NCI-H510A treated with DMSO at 0.1 percent for 48 hours (cell line): ENCODE results near the gene NUBPL.
"Not testable (repeated sequence)": the region's sequence is repeated elsewhere in the genome, so short reads cannot be mapped to it uniquely, and the experiment has no call there.

Source experiments
- DNase-seq: peaks from one replicate; lab custom pipeline; 2025; lab: John Stamatoyannopoulos, UW

The NUBPL gene

GRCh38 chr14:31677052-31677451 lies 115.8 kb downstream of the NUBPL start:
- no peak for DNase-seq

- DNase-seq: no peak
Measured at GRCh38 chr14:31677630-31678029, 116.4 kb downstream of the NUBPL start.

GRCh38 chr14:31678421-31679249 lies 117.4 kb downstream of the NUBPL start:
- no peak for DNase-seq

GRCh38 chr14:31682768-31683167 lies 121.6 kb downstream of the NUBPL start:
- DNase-seq: no peak

GRCh38 chr14:31687726-31688125 lies 126.5 kb downstream of the NUBPL start:
- DNase-seq: no peak

GRCh38 chr14:31690056-31690455 lies 128.9 kb downstream of the NUBPL start:
- DNase-seq: no peak

GRCh38 chr14:31692376-31692781 lies 131.2 kb downstream of the NUBPL start:
- DNase-seq: no peak

GRCh38 chr14:31696378-31696777 lies 135.2 kb downstream of the NUBPL start:
- DNase-seq: no peak

GRCh38 chr14:31699809-31700208 lies 138.6 kb downstream of the NUBPL start:
- DNase-seq: no peak

- no peak for DNase-seq
Measured at GRCh38 chr14:31700282-31701074, 139.3 kb downstream of the NUBPL start.

- no peak for DNase-seq
Measured at GRCh38 chr14:31702130-31702529, 140.9 kb downstream of the NUBPL start.

GRCh38 chr14:31703056-31703455 lies 141.9 kb downstream of the NUBPL start:
- no peak for DNase-seq

- DNase-seq: no peak
Measured at GRCh38 chr14:31705731-31706130, 144.5 kb downstream of the NUBPL start.

GRCh38 chr14:31708661-31709060 lies 147.5 kb downstream of the NUBPL start:
- DNase-seq: not testable (repeated sequence)

GRCh38 chr14:31712244-31713127 lies 151.3 kb downstream of the NUBPL start:
- no peak for DNase-seq

- DNase-seq: no peak
Measured at GRCh38 chr14:31716208-31716607, 155.0 kb downstream of the NUBPL start.

- DNase-seq: no peak
Measured at GRCh38 chr14:31717294-31718085, 156.3 kb downstream of the NUBPL start.

- no peak for DNase-seq
Measured at GRCh38 chr14:31718585-31718984, 157.4 kb downstream of the NUBPL start.

- no peak for DNase-seq
Measured at GRCh38 chr14:31718985-31719384, 157.8 kb downstream of the NUBPL start.

- no peak for DNase-seq
Measured at GRCh38 chr14:31726337-31726736, 165.1 kb downstream of the NUBPL start.

- DNase-seq: no peak
Measured at GRCh38 chr14:31727797-31728196, 166.6 kb downstream of the NUBPL start.
